Activated CD4-positive, alpha-beta T cell treated with anti-CD3 and anti-CD28 coated beads, Interleukin-2, amount 50 U/mL, for 4 hours (primary cell): Measurements from ENCODE around the gene FAM89B.

Source experiments
- DNase-seq, 2 experiments: peaks; one replicate each; pipeline ENCODE4 v3.0.0-alpha.2; 2020

FAM89B gene

DNA sequence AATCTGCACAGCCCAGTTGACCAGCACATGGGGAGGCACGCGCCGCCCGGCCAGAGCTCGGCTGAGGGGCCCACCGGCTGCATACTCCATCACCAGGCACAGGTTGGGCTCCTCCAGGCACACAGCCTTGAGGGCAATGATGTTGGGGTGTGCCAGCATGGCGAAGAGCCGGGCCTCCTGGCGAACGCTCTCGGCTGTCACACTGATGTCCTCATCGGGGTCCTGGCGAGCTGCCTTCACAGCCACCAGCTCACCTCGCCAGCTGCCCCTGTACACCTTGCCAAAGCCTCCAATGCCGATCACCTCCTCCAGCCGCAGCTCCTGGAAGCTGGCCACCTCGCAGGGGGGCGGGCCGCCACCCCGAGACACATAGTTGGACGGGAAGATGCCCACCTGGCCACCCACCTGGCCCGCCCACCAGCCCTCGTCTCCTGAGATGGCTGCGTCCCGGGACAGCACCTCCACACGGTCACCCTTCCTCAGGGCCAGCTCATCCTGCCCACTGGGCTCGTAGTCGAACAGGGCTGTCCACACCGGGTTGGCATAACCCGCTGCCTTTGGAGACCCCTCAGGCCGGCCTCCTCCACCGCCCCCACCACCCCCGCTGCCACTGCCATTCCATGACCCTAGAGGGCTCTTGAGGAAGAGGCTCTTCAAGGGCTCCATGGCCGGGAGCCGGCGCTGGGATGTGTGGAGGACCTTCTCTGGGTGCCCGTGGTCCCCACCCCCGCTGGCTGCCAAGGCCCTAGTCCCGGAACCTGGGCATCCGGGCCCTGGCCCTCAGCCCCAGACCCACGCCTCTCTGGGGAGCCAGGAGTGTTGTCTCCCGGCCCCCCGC lies 41.0 kb downstream of the FAM89B start:
- DNase-seq: no peak

DNA sequence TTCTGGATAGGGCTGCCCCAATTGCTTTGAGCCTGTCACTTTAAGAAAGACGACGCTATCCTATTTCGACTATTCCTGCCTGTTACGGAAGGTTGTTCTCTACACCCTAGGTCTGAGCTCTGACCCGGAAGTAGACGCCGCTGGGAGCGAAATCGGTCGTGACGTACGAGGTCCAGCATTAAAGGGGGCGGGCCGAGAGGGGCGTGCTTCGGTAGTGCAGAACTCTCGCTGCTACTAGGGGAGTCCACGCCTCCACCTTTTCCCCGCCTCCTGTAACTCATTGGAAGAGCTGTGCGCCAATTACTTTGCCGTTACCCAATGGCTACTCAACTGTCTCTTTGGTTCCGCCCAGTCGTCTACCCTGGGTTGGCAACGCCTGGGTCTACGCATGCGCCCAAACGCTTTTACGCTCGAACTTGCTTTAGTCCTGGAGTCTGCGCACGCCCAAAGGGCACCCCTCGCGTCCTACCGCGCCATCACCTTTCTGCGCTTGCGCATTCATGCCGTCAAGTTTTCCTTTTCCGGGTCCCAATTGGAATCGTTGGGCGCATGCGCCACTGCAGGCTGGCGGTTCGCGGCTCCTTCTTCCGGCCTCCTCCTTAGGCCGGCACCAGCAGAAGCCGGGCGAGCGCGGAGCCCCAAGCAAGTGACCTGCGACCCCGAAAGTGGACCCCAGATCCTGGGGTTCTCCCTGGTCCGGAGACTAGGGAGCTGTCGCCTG lies 43.1 kb downstream of the FAM89B start, which contains the start of gene PCNX3:
PCNX3 (plus strand) TSS at position 548 of the 721 bp plus-strand sequence. CDS start 536 bp downstream, outside the sequence.
- peak; percentile 100 for DNase-seq

DNA sequence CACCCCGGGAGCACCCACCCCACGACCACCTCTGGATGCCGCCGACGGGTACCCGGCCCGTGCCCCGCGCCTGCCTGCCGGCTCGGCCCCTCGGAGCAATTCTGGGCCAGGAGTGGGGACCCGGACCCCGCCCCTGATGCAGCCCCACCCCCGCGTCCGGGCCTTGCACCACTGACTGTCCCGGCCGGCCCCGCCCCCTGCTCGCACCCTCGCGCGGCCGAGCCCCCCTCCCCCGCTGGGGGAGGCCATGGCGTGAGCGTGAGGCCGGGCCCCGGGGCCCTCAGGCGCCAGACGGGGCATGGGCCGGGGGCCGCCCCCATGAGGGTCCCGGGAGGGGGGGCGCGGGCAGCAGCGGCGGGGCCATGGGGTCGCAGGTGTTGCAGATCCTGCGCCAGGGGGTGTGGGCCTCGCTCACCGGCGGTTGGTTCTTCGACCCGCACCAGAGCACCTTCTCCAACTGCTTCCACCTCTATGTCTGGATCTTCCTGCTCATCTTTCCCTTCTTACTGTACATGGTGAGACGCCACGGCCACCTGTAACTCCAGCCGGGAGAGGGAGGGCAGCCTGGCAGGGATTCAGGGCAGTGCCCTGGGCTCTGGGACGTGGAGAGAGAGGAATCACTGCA lies 43.7 kb downstream of the FAM89B start:
- no peak for DNase-seq

DNA sequence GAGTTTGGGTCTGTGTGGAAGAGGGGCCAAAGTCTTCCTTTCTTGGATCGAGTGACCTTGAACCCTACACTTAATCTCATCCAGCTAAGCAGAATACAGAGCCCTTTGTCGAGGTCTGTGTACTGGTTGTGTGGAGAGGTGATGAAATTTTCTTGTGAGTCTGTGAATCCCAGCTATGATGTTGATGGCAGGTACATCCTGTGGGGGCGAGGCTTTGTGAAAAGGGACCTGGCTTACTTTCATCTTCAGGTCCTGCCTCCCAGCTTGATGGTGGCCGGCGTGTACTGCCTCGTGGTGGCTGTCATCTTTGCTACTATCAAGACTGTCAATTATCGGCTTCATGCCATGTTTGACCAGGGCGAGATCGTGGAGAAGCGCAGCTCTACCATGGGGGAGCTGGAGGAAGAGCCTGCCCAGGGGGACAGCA lies 44.2 kb downstream of the FAM89B start:
- no peak for DNase-seq

DNA sequence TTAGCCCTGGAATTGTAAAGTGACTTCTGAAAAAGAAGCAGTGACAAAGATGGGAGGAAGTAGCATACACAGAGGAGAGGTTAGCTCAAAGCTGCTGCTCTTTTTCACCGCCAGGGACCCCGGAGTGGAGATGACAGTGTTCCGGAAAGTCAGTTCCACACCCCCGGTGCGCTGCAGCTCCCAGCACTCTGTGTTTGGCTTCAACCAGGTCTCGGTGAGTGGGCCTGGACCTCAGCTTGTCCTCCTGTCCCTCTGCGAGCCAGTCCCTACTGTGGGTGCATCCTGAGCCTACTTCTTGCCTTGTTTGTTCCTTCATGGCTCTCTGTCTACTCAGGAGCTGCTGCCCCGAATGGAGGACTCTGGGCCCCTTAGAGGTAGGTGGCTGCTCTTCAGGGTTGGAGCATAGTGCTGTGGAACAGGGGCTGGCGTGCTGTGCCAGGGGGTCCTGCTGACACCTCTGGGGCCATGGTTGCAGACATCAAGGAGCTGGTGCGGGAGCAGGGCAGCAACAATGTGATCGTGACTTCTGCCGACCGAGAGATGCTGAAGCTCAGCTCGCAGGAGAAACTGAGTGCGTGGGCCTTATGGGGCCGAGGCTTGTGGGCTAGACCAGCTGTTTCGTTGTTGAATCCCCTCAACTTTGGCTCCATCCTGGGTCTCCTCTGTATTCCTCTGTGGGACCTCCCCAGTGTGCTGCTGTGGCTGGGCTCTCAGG lies 45.0 kb downstream of the FAM89B start:
- no peak for DNase-seq

DNA sequence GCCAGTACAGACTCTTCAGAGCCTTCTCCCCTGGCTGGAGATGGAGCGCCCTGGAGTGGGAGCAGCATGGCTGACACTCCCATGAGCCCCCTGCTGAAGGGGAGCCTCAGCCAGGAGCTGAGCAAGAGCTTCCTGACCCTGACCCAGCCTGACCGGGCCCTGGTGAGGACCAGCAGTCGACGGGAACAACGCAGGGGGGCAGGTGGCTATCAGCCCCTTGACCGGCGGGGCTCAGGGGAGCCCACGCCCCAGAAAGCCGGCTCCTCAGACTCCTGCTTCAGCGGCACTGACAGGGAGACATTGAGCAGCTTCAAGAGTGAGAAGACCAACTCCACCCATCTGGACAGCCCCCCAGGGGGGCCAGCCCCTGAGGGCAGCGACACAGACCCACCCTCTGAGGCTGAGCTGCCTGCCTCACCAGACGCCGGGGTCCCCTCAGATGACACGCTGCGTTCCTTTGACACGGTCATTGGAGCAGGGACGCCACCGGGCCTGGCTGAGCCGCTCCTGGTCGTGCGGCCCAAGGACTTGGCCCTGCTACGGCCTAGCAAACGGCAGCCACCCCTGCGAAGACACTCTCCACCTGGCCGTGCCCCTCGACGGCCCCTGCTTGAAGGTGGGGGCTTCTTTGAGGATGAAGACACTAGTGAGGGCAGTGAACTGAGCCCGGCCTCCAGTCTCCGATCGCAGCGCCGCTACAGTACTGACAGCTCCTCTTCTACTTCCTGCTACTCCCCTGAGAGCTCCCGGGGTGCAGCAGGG lies 45.8 kb downstream of the FAM89B start:
- DNase-seq: no peak

DNA sequence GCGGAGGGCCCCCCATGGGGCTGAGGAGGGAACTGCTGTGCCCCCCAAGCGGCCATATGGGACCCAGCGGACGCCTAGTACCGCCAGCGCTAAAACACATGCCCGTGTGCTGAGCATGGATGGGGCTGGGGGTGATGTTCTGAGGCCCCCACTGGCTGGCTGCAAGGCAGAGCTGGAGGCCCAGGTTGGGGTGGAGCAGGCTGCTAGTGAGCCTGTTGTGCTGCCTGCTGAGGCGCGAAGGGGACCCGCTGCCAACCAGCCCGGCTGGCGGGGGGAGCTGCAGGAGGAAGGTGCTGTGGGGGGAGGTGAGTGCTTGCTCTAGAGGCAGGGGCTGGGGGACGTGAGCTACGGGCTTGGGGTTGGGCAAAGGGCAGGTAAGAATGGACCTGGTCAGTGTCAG lies 46.4 kb downstream of the FAM89B start:
- no peak for DNase-seq

DNA sequence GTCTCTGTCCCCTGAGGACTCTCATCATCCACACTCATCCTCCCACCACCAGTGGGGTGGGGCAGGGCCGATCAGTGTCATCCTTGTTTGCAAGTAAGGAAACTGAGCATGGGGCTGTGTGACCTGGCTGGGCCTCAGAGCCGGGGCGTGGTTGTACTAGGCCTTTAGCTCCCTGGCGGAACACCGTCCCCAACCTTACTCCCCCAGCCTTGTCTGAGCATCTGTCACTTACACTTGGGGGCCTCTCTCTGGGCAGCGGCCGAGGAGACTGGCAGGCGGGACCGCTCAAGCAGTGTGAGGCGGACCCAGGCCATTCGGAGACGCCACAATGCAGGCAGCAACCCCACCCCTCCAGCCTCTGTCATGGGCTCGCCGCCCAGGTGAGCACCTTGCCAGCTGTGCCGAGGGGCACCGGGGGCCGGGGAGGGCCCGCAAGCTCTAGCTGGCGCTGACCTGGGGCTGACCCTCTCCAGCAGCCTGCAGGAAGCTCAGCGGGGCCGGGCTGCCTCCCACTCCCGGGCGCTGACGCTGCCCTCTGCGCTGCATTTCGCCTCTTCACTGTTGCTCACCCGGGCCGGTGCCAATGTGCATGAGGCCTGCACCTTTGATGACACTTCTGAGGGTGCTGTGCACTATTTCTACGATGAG lies 47.1 kb downstream of the FAM89B start:
- no peak for DNase-seq

DNA sequence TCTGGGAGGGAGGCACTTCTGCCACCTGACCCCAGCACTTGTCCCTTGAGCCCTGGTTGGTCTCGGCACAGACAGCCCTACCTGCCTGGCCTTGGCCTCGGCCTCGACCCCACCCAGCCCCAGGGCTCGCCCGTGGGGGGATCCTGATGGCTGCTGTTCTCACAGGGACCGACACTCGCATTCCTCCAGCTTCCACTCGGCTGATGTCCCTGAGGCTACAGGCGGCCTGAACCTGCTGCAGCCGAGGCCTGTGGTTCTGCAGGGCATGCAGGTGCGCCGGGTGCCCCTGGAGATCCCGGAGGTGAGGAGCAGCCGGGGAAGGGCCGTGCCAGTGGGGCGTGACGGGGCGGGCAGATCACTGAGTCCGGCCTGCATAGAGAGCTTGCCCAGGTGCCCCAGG lies 48.3 kb downstream of the FAM89B start:
- DNase-seq: no peak

DNA sequence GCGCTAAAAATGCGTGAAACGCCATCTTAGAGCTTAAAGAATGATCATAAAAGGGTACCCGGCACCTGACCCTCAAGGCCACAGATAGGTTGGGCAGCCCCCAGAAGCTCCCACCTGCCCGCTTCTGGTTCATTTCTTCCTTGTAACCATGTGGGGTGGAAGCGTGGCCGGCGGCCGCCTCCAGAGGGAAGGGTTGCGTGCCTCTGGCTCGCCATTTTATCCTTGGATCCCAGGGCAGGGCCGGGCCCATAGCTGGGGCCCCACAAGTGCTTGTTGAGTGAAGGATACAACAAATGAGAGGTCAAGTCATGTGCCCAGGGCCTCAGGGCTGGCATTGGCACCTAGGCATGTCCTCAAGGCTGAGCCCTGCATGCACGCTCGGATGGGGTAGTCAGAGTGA lies 49.1 kb downstream of the FAM89B start:
- DNase-seq: no peak

DNA sequence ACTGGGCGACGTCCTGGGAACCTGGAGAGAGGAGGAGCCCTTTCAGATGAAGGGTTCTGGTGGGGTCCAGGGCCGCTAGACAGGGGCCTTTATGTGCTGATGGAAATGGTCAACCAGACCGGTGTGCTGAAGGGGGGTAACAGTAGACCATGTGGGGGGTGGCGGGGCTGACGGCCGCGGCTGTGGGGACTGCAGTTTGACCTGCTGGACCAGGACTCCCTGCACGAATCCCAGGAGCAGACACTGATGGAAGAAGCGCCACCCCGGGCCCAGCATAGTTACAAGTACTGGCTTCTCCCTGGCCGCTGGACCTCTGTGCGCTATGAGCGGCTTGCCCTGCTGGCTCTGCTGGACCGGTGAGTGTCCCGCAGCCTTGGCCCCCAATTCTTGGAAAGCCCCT lies 49.7 kb downstream of the FAM89B start:
- no peak for DNase-seq

DNA sequence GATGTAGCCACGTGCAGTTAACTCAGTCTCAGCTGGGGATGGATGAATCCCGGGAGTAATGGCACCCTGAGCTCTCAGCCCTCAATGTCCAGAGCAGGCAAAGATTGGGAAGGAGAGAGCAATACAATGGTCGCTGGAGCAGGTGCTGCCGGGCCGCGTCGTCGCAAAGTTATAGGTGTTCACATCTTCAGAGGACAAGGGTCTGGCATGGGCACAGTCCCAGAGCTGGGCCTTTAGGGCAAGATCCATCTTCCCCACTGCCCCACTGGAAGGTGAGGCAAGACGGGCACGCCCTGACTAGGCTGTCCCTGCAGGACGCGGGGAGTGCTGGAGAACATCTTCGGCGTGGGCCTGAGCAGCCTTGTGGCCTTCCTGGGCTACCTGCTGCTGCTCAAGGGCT lies 50.8 kb downstream of the FAM89B start:
- DNase-seq: no peak
